GM19438 (cell line): Measurements from ENCODE around the gene GAPDH.
"Not testable (repeated sequence)": the region's sequence is repeated elsewhere in the genome, so short reads cannot be mapped to it uniquely, and the experiment has no call there.

Experiments
- ATAC-seq: cut with Tn5 transposase; IDR thresholded peaks from one replicate; pipeline ENCODE4 v1.9.1; 2021; ENCODE audit warnings: low read depth; ENCODE audit not compliant: unreplicated experiment

The GAPDH gene

DNA sequence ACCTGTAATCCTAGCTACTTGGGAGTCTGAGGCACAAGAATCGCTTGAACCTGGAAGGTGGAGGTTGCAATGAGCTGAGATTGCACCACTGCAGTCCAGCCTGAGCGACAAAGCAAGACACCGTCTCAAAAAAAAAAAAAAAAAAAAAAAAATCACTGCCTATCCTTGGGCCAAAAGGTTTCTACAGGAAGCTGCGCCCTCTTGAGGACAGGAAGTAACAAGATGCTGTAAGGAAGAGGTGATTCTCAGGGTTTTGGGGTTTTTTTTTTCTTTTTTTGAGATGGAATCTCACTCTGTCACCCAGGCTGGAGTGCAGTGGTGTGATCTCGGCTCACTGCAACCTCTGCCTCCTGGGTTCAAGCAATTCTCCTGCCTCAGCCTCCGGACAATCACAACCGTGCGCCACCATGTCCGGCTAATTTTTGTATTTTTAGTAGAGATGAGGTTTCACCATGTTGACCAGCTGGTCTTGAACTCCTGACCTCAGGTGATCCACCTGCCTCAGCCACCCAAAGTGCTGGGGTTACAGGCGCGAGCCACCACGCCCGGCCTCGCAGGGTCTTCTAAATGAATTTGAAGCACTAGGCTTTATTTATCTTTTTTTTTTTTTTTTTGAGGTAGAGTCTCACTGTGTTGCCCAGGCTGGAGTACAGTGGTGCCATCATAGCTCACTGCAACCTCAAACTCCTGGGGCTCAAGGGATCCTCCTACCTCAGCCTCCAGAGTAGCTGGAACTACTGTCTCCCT lies 23.9 kb downstream of the GAPDH start:
- ATAC-seq: not testable (repeated sequence)

DNA sequence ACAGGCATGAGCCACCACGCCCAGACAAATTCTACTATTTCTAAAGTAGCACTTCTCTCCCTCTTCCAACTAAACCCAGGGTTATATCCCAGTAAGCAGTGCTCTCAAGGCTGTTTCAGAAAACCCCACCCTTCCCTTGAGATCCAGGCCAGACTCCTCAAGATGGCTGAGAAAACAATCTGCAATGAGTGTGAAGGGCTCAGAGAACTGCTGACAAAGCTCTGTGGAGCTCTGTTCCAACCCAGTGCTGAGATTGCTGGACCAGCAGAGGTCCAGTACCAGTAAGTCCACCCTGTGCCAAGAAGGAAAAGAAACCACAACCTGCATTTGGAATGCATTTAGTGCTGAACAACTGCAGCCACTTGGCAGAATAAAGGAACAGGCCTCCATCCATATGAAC lies 25.2 kb downstream of the GAPDH start:
- ATAC-seq: no peak

DNA sequence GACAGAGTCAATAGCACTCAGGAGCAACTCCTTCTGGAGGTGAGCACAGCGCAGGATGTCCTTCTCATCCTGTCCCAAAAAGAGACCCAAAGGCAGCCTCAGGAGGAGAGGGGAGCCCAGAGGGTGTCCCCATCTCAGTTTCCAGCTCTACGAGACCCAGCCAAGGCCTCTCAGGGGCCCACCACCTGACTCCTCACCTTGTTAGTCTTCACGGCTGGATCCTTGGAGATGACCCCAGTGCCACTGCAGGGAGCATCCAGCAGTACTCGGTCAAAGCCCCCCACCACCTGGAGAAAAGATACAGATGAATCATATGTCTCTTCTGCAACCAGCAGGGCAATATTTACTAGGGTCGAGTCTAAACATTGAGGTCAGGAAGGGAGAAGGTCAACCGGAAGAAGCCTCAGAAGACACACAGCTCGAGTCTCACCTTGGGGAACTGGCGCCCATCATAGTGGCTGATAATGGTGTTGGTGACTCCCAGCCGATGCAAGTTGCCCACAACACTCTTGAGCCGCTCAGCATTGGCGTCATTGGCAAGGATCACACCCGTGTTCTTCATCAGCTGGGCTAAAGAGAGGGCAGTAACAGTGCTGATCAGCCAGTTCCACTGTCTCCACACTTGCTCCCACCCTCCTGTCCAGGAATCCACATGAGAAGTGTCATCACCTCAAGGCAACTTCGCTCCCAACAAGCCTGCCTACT lies 26.3 kb downstream of the GAPDH start:
- no peak for ATAC-seq

GRCh38 chr12:6562881-6563280 lies 28.6 kb downstream of the GAPDH start:
- ATAC-seq: no peak

DNA sequence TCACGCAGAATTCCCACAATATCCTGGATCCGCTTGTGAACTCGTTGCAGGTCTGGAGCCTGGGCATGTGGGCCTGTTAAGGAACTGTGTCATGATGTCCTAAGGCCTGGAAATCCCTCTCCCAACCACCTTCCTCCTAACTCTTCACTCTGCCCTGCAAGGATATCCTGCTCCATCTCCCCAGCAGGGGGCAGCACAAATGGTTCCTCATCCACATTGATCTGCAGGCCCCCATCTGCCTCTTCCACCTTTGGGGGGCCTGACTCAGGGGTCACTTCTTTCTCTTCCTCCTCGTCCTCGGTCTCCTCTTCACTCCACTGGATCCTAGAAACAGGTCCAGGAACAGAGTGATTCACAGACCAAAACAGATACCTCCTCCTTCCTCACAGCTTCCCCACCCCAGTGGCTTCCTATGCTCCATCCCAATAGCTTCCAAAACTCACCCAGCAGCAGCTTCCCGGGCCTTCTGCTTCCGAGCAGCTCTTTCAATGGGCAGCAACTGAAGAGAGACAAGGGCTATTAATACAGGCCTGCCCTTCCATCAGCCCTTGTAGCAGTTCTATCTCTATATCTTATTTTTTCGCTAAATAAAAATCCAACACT lies 29.2 kb downstream of the GAPDH start:
- ATAC-seq: no peak

- no peak for ATAC-seq
Measured at GRCh38 chr12:6567112-6567670, 32.9 kb downstream of the GAPDH start.

- no peak for ATAC-seq
Measured at GRCh38 chr12:6569312-6569711, 35.0 kb downstream of the GAPDH start.

DNA sequence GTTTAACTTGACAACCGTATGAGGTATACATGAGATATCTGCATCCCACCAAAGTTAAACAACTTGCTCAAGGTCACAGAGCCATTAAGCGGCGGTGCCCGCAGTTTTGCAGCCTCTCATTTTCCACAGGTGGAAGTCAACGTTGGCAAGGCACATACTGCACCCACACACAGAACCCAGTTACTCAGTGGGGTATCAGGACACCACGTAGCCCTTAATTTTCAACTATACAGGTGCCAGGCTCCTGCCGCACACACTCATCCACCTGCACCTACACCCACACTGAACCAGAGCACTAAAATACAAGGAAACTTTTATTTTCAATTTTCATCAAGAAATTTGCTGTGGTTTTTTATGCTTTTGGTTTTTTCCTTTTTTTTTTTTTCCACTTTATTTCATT lies 35.5 kb downstream of the GAPDH start:
- ATAC-seq: no peak

GRCh38 chr12:6570264-6570887 lies 36.1 kb downstream of the GAPDH start:
- no peak for ATAC-seq

DNA sequence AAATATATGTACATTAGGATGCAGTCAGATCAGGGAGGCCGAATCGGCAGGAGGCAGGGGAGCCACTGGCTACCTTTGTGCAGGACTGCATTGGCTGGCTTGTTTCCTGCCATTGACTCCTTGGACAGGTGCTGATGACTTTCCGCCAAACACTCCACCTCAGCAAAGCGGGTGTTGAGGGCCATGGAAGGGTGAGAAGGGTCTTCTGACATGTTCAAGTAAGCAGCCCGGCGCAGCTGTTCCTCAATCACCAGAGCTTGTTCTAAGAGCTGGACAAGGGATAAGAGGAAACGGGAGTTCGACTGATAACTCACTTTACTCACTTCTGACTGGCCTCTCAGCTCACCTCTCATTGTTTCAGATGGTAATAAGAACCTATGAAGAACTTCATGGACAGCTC lies 38.7 kb downstream of the GAPDH start:
- ATAC-seq: no peak

DNA sequence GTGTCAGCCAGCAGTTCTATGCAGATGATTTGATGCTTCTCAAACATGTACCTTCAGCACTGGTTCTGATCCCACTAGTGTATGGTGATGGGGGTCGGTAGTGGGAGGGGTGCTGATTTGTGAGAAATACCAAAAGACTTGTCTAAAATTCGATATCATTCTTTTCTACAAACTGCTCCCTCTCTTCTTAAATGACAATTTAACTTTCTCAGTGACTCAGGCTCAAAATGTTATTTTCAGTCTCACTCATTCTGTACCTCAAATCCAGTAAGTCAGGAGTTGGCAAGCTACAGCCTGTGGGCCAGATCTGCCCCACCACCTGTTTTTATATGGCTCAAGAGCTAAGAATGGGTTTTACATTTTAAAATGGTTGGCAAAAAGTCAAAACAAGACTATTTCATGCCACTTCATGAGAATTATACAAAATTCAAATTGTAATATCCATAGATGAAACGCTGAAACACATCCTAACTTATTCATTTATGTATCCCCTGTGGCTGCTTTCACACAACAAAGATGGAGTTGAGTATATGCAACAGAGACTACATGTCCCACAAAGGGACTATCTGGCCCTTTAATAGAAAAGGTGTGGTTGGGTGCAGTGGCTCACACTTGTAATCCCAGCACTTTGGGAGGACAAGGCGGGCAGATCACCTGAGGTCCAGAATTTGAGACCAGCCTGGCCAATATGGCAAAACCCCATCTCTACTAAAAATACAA lies 40.4 kb downstream of the GAPDH start:
- ATAC-seq: no peak

- ATAC-seq: no peak
Measured at GRCh38 chr12:6575648-6576047, 41.3 kb downstream of the GAPDH start.

DNA sequence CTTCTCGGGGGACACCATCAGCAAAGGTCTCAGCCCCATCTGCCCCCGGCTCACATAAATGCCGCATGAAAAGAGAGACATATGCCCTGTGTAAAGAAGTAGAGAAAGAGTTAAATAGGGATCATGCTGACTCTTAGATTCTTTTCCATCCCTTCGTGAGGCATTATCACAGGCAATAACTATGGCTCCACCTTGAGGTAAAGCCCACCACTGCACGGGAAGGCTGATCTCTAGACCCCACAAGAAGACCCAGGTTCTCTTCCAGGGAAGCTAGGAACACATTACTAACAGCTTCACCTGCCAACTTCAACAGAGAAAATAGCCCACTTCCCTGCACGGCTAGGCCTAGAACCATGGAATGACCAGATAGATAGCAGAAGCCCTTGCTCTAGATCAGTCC lies 47.9 kb downstream of the GAPDH start:
- no peak for ATAC-seq

GRCh38 chr12:6582959-6583358 lies 48.6 kb downstream of the GAPDH start:
- no peak for ATAC-seq

- ATAC-seq: no peak
Measured at GRCh38 chr12:6584293-6584692, 50.0 kb downstream of the GAPDH start.

DNA sequence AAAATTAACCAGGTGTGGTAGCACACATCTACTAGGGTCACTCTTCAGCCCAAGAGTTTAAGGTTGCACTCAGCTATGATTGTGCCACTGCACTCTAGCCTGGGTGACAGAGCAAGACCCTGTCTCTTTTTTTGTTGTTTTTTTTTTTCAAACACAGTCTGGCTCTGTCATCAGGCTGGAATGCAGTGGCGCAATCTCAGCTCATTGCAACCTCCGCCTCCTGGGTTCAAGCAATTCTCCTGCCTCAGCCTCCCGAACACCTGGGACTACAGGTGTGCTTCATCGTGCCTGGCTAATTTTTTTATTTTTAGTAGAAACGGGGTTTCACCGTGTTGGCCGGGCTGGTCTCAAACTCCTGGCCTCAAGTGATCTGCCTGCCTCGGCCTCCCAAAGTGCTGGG lies 52.3 kb downstream of the GAPDH start:
- ATAC-seq: not testable (repeated sequence)
